ENCODE measurements around the gene ABHD16A.
"Not testable (repeated sequence)": the region's sequence is repeated elsewhere in the genome, so short reads cannot be mapped to it uniquely, and the experiment has no call there.

Gene ABHD16A

GRCh38 chr6:31711233-31711632 lies 8.1 kb upstream of the ABHD16A start:
- WGBS, 2 experiments (ENCODE audit: insufficient coverage in 2 of 2) = 82 to 93% methylated on average over 3 to 6 of the region's 8 CpGs
- no peak overlapping the region for H3K27ac ChIP-seq (ENCODE audit: low read depth, low read length, severe bottlenecking)
- H3K36me3 ChIP-seq (ENCODE audit: control insufficient read depth, insufficient read depth, low read length) = no peaks in the 10 kb centered on the region
- no peak overlapping the region for H3K4me3 ChIP-seq (ENCODE audit: extremely low read depth, insufficient read depth, low read length, poor library complexity, severe bottlenecking)
- peaks cover 21% of the 10 kb centered on the region for H3K4me1 ChIP-seq (ENCODE audit: control insufficient read depth, insufficient read depth, low read length, poor library complexity, severe bottlenecking)
- no peaks in the 10 kb centered on the region for H3K9me3 ChIP-seq (ENCODE audit: control insufficient read depth, low read length)

- Histone ChIP-seq H3K4me1 (ENCODE audit: control insufficient read depth, insufficient read depth, low read length, poor library complexity, severe bottlenecking) (peaks cover 21% of the 10 kb centered on the region), H3K27ac (ENCODE audit: low read depth, low read length, severe bottlenecking) (no peak overlapping the region), H3K36me3 (ENCODE audit: control insufficient read depth, insufficient read depth, low read length) (no peaks in the 10 kb centered on the region), H3K9me3 (ENCODE audit: control insufficient read depth, low read length) (no peaks in the 10 kb centered on the region), H3K4me3 (ENCODE audit: extremely low read depth, insufficient read depth, low read length, poor library complexity, severe bottlenecking) (no peak overlapping the region)
- WGBS, 2 experiments (ENCODE audit: insufficient coverage in 2 of 2) = 68 to 97% methylated on average over 3 to 5 of the region's 5 CpGs
Observed at GRCh38 chr6:31710523-31711219, 7.5 kb upstream of the ABHD16A start.

GRCh38 chr6:31709157-31709556 lies 6.0 kb upstream of the ABHD16A start:
- H3K9me3 ChIP-seq (ENCODE audit: control insufficient read depth, low read length); H3K27ac ChIP-seq (ENCODE audit: low read depth, low read length, severe bottlenecking); H3K4me3 ChIP-seq (ENCODE audit: extremely low read depth, insufficient read depth, low read length, poor library complexity, severe bottlenecking); H3K36me3 ChIP-seq (ENCODE audit: control insufficient read depth, insufficient read depth, low read length): not testable (repeated sequence)
- peaks cover 17% of the 10 kb centered on the region for H3K4me1 ChIP-seq (ENCODE audit: control insufficient read depth, insufficient read depth, low read length, poor library complexity, severe bottlenecking)
- WGBS, 2 experiments (ENCODE audit: insufficient coverage in 2 of 2) = 91 to 94% methylated on average over 6 to 7 of the region's 11 CpGs

- Histone ChIP-seq H3K4me3 (ENCODE audit: extremely low read depth, insufficient read depth, low read length, poor library complexity, severe bottlenecking) (no peak overlapping the region), H3K9me3 (ENCODE audit: control insufficient read depth, low read length) (no peaks in the 10 kb centered on the region), H3K4me1 (ENCODE audit: control insufficient read depth, insufficient read depth, low read length, poor library complexity, severe bottlenecking) (peaks cover 8% of the 10 kb centered on the region), H3K27ac (ENCODE audit: low read depth, low read length, severe bottlenecking) (no peak overlapping the region), H3K36me3 (ENCODE audit: control insufficient read depth, insufficient read depth, low read length) (no peaks in the 10 kb centered on the region)
- 76 to 94% methylated on average over 2 of the region's 3 CpGs for WGBS, 2 experiments (ENCODE audit: insufficient coverage in 2 of 2)
Observed at GRCh38 chr6:31708224-31708623, 5.1 kb upstream of the ABHD16A start.

- Histone ChIP-seq H3K9me3 (ENCODE audit: control insufficient read depth, low read length) (no peaks in the 10 kb centered on the region), H3K4me1 (ENCODE audit: control insufficient read depth, insufficient read depth, low read length, poor library complexity, severe bottlenecking) (peaks cover 4% of the 10 kb centered on the region), H3K4me3 (ENCODE audit: extremely low read depth, insufficient read depth, low read length, poor library complexity, severe bottlenecking) (no peak overlapping the region), H3K27ac (ENCODE audit: low read depth, low read length, severe bottlenecking) (no peak overlapping the region), H3K36me3 (ENCODE audit: control insufficient read depth, insufficient read depth, low read length) (no peaks in the 10 kb centered on the region)
- 93 to 96% methylated on average over 6 to 8 of the region's 10 CpGs for WGBS, 2 experiments (ENCODE audit: insufficient coverage in 2 of 2)
Observed at GRCh38 chr6:31707701-31708100, 4.6 kb upstream of the ABHD16A start.

- peaks cover 1% of the 10 kb centered on the region for H3K36me3 ChIP-seq (ENCODE audit: control insufficient read depth, insufficient read depth, low read length)
- H3K27ac ChIP-seq (ENCODE audit: low read depth, low read length, severe bottlenecking) = no peak within 1 kb of the TSS
- 76% methylated on average over 2 of the region's 3 CpGs; no CpG with 5 or more reads in 1 of the 2 experiments for WGBS, 2 experiments (ENCODE audit: insufficient coverage in 2 of 2)
- no peaks in the 10 kb centered on the region for H3K9me3 ChIP-seq (ENCODE audit: control insufficient read depth, low read length)
- H3K4me3 ChIP-seq (ENCODE audit: extremely low read depth, insufficient read depth, low read length, poor library complexity, severe bottlenecking) = no peak within 1 kb of the TSS
- H3K4me1 ChIP-seq (ENCODE audit: control insufficient read depth, insufficient read depth, low read length, poor library complexity, severe bottlenecking) = peaks cover 4% of the 10 kb centered on the region
Observed at GRCh38 chr6:31706599-31706998, 3.5 kb upstream of the ABHD16A start, which contains the start of gene LY6G6F. TSS of gene LY6G6F (plus strand) at chr6:31706866. CDS start at chr6:31706907, 41 bp downstream.

GRCh38 chr6:31705931-31706330 lies 2.8 kb upstream of the ABHD16A start:
- H3K4me1 ChIP-seq (ENCODE audit: control insufficient read depth, insufficient read depth, low read length, poor library complexity, severe bottlenecking) = peaks cover 4% of the 10 kb centered on the region
- no peak overlapping the region for H3K4me3 ChIP-seq (ENCODE audit: extremely low read depth, insufficient read depth, low read length, poor library complexity, severe bottlenecking)
- peaks cover 7% of the 10 kb centered on the region for H3K36me3 ChIP-seq (ENCODE audit: control insufficient read depth, insufficient read depth, low read length)
- H3K27ac ChIP-seq (ENCODE audit: low read depth, low read length, severe bottlenecking) = no peak overlapping the region
- H3K9me3 ChIP-seq (ENCODE audit: control insufficient read depth, low read length) = no peaks in the 10 kb centered on the region
- 93 to 96% methylated on average over 2 to 3 of the region's 6 CpGs for WGBS, 2 experiments (ENCODE audit: insufficient coverage in 2 of 2)

- Histone ChIP-seq H3K4me1 (ENCODE audit: control insufficient read depth, insufficient read depth, low read length, poor library complexity, severe bottlenecking) (peaks cover 3% of the 10 kb centered on the region), H3K4me3 (ENCODE audit: extremely low read depth, insufficient read depth, low read length, poor library complexity, severe bottlenecking) (peak overlapping the region; percentile 92), H3K27ac (ENCODE audit: low read depth, low read length, severe bottlenecking) (peak overlapping the region; percentile 86), H3K36me3 (ENCODE audit: control insufficient read depth, insufficient read depth, low read length) (peaks cover 41% of the 10 kb centered on the region), H3K9me3 (ENCODE audit: control insufficient read depth, low read length) (no peaks in the 10 kb centered on the region)
- 3 to 9% methylated on average over 4 of the region's 10 CpGs for WGBS, 2 experiments (ENCODE audit: insufficient coverage in 2 of 2)
Observed at GRCh38 chr6:31702405-31702818, 712 bp downstream of the ABHD16A start.

- no peaks in the 10 kb centered on the region for H3K9me3 ChIP-seq (ENCODE audit: control insufficient read depth, low read length)
- 66 to 78% methylated on average over 6 to 7 of the region's 7 CpGs for WGBS, 2 experiments (ENCODE audit: insufficient coverage in 2 of 2)
- H3K36me3 ChIP-seq (ENCODE audit: control insufficient read depth, insufficient read depth, low read length) = peaks cover 47% of the 10 kb centered on the region
- peaks cover 3% of the 10 kb centered on the region for H3K4me1 ChIP-seq (ENCODE audit: control insufficient read depth, insufficient read depth, low read length, poor library complexity, severe bottlenecking)
- peak overlapping the region; percentile 17 for H3K27ac ChIP-seq (ENCODE audit: low read depth, low read length, severe bottlenecking)
- H3K4me3 ChIP-seq (ENCODE audit: extremely low read depth, insufficient read depth, low read length, poor library complexity, severe bottlenecking) = peak overlapping the region; percentile 92
Observed at GRCh38 chr6:31701666-31702404, 1.3 kb downstream of the ABHD16A start.

- WGBS, 2 experiments (ENCODE audit: insufficient coverage in 2 of 2) = 87 to 93% methylated on average over 2 of the region's 5 CpGs
- Histone ChIP-seq H3K4me3 (ENCODE audit: extremely low read depth, insufficient read depth, low read length, poor library complexity, severe bottlenecking) (no peak overlapping the region), H3K36me3 (ENCODE audit: control insufficient read depth, insufficient read depth, low read length) (peaks cover 56% of the 10 kb centered on the region), H3K4me1 (ENCODE audit: control insufficient read depth, insufficient read depth, low read length, poor library complexity, severe bottlenecking) (peaks cover 3% of the 10 kb centered on the region), H3K27ac (ENCODE audit: low read depth, low read length, severe bottlenecking) (no peak overlapping the region), H3K9me3 (ENCODE audit: control insufficient read depth, low read length) (no peaks in the 10 kb centered on the region)
Observed at GRCh38 chr6:31700740-31701401, 2.3 kb downstream of the ABHD16A start.

All from mesodermal cell (in vitro differentiated cells).